GM21717 (cell line): Measurements from ENCODE around the gene NREP.

Experiments
- ATAC-seq: cut with Tn5 transposase; IDR thresholded peaks from one replicate; pipeline ENCODE4 v1.9.1; 2021; ENCODE audit warnings: mild to moderate bottlenecking, moderate library complexity; ENCODE audit not compliant: unreplicated experiment

NREP gene, protein sequence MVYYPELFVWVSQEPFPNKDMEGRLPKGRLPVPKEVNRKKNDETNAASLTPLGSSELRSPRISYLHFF

DNA sequence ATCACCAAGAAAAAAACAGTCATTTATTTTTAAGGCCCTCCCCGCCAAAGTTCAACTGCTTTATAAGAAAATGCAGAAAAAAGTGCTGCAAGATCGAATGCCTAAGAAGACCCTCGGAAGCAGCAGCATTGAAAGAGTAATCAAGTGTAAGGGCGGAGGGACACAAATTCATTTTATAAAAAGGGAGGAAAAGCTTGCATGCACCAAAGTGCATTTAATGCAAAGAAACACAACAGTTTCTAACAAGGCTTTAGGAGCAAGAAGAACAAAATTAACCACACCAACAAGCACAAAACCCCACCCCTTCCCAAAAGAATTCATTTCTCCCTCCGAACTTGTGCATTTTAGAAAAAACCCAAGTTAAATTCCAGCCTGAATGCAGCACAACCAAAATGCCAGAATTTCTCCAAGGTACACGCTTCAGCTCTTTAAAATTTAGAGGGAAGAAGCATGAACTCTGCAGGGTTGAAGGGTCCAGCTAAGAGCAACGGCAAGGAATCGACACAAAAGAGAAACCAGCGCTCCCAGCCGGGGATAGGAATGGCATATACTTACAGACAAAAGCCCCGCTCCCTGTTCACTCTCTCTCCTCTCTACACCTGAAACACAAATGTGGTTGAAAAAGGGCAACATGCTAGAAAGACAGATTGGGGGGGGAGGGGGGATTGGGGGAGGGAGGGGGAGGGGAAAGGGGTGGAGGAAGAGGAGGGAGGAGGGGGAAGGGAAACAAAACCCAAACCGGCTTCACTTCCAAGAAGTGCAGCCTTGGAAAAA is at the start of gene NREP:
NREP (minus strand) TSS at position 614 of the 774 bp plus-strand sequence. CDS start 1,422 bp downstream, outside the sequence.
- peak; percentile 3 for ATAC-seq

DNA sequence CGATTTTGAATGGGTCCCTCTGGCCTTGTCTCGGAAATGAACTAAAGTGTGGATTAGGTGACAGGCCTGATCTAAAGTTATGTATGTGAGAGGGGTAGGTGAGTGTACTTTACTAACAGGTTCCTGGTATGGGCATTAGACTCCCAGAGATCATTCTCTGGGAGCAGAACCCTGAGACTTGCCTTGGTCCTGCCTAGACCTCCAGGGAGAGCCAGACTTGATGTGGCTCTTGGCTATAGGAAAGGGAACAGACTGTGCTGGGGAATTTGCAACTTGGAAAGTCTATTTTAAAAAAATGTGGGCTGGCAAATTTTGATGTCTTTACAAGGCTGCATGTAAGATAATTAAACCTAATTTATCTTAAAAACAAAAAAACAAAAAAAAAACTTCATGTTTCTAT is 49.8 kb upstream of the NREP start:
- no peak for ATAC-seq

DNA sequence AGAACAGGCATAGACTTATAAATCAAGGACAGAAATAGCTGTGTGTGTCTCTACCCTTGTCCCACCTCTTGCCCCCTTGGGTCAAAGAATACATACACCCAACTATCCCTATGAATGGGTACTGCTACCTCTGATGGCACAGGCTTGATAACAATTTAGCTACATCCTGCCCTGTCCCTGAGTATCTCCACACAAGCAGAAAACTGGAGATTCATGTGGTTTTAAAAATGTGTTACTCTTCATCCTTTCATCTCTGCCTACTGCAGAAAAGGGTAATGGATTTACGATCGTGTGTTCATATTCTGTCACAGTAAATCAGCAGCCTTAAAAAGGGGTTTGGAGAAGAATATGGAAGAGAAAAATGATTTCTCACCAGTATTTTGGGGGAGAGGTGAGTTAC is 49.2 kb upstream of the NREP start:
- ATAC-seq, result no peak

- ATAC-seq, result no peak
These were observed 48.1 kb upstream of the NREP start for GRCh38 chr5:111805071-111805470.

GRCh38 chr5:111800351-111800750 is 43.4 kb upstream of the NREP start:
- ATAC-seq, result no peak

- ATAC-seq, result no peak
These were observed 38.1 kb upstream of the NREP start for GRCh38 chr5:111795142-111795541.

- no peak for ATAC-seq
These were observed 35.6 kb upstream of the NREP start for GRCh38 chr5:111792471-111793058.

DNA sequence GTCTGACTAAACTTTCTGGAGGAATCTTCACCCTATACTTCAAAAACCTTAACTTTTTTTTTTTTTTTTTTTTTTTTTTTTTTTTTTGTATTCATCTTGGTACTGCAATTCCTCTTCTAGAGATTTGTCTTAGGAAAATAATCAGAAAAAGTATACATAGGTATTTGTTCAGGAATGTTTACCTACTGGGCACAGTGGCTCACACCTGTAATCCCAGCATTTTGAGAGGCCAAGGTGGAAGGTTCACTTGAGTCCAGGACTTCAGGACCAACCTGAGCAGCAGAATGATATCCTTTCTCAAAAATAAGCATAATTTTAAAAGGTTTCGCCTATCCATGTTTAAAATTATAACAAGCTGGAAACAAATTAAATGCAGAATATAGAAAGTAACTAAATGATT is 33.3 kb upstream of the NREP start:
- no peak for ATAC-seq

- no peak for ATAC-seq
These were observed 30.0 kb upstream of the NREP start for GRCh38 chr5:111787006-111787405.

- no peak for ATAC-seq
These were observed 27.6 kb upstream of the NREP start for GRCh38 chr5:111784491-111785181.

GRCh38 chr5:111783537-111783936 is 26.5 kb upstream of the NREP start:
- ATAC-seq, result no peak

DNA sequence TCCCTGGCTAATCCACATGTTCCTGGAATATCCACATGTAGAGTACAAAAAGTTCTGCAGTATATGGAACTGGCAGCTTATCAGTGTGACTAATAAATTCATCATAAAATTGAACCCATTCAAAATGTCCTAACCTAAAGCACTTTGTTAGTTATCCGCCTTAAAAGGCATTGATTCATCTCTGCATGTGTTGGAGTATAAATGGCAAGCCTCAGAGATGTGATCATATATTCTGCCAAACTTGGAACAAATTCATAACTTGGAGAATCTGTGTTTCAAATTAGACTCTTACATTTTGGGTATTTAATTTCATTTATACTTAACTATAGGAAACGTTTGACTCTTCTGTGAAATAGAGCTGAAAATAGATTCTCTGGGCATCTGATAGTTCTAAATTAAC is 25.2 kb upstream of the NREP start:
- no peak for ATAC-seq

GRCh38 chr5:111781200-111781599 is 24.2 kb upstream of the NREP start:
- no peak for ATAC-seq

- no peak for ATAC-seq
These were observed 22.9 kb upstream of the NREP start for GRCh38 chr5:111779922-111780292.

- no peak for ATAC-seq
These were observed 22.4 kb upstream of the NREP start for GRCh38 chr5:111779260-111779921.

DNA sequence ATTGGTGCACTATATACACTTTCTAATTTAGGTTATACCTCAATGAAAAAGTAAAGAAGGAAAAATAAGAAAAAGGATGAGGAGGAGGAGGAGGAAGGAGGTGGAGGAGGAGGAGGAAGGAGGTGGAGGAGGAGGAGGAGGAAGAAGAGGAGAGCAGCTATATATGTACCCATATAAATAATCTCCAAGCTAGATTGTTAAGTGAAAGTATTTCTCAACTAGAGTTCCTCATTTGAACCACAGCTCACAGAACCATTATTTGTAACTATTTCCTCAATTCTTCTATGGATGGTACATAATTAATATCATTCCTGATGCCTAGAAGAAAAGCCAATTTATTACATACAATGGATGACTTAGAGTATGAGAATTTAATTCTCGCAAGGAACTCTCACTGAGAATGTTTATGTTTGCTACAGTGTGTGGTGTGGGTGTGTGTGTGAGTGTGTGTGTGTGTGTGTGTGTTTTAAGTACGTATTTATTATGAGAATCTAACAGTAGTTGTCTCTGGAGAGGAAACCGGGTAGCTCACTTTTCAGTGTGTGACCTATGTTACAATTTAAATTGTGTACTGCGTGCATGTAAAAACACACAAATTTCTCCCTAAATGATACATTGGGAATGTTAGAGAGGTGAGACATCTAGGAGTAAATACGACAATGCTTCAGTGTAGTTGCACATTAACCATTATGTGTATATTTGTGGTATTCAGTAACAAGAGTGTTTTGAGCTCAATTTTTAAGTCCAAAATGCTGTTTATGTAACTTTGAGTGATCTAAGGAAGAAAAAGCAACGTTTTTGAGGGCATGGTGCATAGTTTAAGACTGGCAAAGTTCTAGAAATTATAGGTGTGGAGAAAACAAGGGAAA is 20.2 kb upstream of the NREP start:
- ATAC-seq, result no peak

DNA sequence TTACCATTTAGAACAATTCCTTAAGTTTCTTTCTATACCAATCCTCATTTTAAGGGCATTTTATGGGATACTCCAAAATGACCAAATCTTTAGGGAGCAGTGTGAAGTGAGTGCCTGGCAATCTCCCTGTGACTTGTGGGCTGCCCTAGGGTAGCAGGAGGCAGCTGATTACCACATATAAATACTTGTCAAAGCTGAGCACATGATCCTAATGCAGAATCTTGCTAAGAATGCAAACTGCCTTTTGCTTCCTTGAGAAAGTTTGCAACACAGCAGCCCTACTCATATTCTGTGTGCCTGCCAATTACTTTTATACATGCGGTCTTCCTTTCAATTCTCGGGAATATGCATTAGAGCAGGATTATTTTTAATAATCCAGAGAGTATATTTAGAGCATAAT is 18.2 kb upstream of the NREP start:
- no peak for ATAC-seq

DNA sequence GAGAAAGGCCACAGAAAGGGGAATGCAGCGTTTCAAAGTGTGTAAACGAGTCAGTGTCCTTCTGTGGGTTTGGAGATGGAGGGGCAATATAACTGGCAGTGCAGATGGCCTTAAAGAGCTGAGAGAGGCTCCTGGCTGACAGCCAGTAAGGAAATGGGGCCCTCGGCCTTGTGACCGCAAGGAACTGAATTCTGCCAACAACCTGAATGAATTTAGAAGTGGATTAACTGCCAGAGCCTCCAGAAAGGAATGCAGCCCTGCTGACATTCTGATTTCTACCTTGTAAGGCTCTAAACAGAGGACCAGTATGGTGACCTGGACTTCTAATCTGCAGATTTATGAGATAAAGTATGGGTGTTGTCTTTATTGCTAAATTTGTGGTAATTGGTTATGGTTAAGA is 17.5 kb upstream of the NREP start:
- no peak for ATAC-seq

GRCh38 chr5:111772456-111773122 is 15.6 kb upstream of the NREP start:
- ATAC-seq, result no peak

GRCh38 chr5:111769541-111769940 is 12.5 kb upstream of the NREP start:
- no peak for ATAC-seq
